Measurements from ENCODE around the gene DNAH2.

DNAH2 gene

GRCh38 chr17:7852919-7853690, 135.6 kb downstream of the DNAH2 start:
- H3K4me1 ChIP-seq (ENCODE audit: insufficient read depth, low read length, severe bottlenecking): peaks cover 43% of the 10 kb centered on the region
- H3K27me3 ChIP-seq (ENCODE audit: insufficient read depth, low read length): no peaks in the 10 kb centered on the region
- no peaks in the 10 kb centered on the region for H3K9me2 ChIP-seq (ENCODE audit: low read depth, low read length)
- no peak overlapping the region for H3K4me2 ChIP-seq (ENCODE audit: low read length)
- H4K20me1 ChIP-seq (ENCODE audit: insufficient read depth, low read length): no peaks in the 10 kb centered on the region
- H3K79me2 ChIP-seq (ENCODE audit: insufficient read depth, low read length): no peaks in the 10 kb centered on the region
- no peak overlapping the region for H3K27ac ChIP-seq (ENCODE audit: low read depth, low read length, poor library complexity, severe bottlenecking)
- peaks cover 54% of the 10 kb centered on the region for H3K36me3 ChIP-seq (ENCODE audit: insufficient read depth, low read length)
- no peak for TF ChIP-seq EZH2 (IDR thresholded peaks at IDR 0.05; ENCODE audit: borderline replicate concordance, low read length)
- TF ChIP-seq, protein P1, sequence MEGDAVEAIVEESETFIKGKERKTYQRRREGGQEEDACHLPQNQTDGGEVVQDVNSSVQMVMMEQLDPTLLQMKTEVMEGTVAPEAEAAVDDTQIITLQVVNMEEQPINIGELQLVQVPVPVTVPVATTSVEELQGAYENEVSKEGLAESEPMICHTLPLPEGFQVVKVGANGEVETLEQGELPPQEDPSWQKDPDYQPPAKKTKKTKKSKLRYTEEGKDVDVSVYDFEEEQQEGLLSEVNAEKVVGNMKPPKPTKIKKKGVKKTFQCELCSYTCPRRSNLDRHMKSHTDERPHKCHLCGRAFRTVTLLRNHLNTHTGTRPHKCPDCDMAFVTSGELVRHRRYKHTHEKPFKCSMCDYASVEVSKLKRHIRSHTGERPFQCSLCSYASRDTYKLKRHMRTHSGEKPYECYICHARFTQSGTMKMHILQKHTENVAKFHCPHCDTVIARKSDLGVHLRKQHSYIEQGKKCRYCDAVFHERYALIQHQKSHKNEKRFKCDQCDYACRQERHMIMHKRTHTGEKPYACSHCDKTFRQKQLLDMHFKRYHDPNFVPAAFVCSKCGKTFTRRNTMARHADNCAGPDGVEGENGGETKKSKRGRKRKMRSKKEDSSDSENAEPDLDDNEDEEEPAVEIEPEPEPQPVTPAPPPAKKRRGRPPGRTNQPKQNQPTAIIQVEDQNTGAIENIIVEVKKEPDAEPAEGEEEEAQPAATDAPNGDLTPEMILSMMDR (IDR thresholded peaks at IDR 0.05; ENCODE audit: low read length): no peak
- no peak overlapping the region for H3K9ac ChIP-seq (ENCODE audit: low read length)
- no peak overlapping the region for H3K4me3 ChIP-seq (ENCODE audit: low read depth, low read length, poor library complexity, severe bottlenecking)
- no peak overlapping the region for H2AFZ ChIP-seq (ENCODE audit: low read length)
- H3K9me3 ChIP-seq (ENCODE audit: low read length): no peaks in the 10 kb centered on the region
- H3F3A ChIP-seq (ENCODE audit: insufficient read depth, low read length): peaks cover 6% of the 10 kb centered on the region

DNA sequence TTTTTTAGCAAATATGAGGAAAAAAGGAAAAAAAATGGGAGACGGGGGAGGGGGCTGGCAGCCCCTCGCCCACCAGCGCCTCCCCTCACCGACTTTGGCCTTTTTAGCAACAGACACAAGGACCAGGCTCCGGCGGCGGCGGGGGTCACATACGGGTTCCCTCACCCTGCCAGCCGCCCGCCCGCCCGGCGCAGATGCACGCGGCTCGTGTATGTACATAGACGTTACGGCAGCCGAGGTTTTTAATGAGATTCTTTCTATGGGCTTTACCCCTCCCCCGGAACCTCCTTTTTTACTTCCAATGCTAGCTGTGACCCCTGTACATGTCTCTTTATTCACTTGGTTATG, 136.1 kb downstream of the DNAH2 start:
- Histone ChIP-seq H3F3A (ENCODE audit: insufficient read depth, low read length) (peaks cover 6% of the 10 kb centered on the region), H3K27me3 (ENCODE audit: insufficient read depth, low read length) (no peaks in the 10 kb centered on the region), H3K4me2 (ENCODE audit: low read length) (no peak overlapping the region)

DNA sequence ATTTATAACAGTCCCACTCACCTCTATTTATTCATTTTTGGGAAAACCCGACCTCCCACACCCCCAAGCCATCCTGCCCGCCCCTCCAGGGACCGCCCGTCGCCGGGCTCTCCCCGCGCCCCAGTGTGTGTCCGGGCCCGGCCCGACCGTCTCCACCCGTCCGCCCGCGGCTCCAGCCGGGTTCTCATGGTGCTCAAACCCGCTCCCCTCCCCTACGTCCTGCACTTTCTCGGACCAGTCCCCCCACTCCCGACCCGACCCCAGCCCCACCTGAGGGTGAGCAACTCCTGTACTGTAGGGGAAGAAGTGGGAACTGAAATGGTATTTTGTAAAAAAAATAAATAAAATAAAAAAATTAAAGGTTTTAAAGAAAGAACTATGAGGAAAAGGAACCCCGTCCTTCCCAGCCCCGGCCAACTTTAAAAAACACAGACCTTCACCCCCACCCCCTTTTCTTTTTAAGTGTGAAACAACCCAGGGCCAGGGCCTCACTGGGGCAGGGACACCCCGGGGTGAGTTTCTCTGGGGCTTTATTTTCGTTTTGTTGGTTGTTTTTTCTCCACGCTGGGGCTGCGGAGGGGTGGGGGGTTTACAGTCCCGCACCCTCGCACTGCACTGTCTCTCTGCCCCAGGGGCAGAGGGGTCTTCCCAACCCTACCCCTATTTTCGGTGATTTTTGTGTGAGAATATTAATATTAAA, 136.7 kb downstream of the DNAH2 start:
- H3K27ac ChIP-seq (ENCODE audit: low read depth, low read length, poor library complexity, severe bottlenecking): no peak overlapping the region
- no peaks in the 10 kb centered on the region for H3K9me3 ChIP-seq (ENCODE audit: low read length)
- no peaks in the 10 kb centered on the region for H3K27me3 ChIP-seq (ENCODE audit: insufficient read depth, low read length)
- peaks cover 50% of the 10 kb centered on the region for H3K4me1 ChIP-seq (ENCODE audit: insufficient read depth, low read length, severe bottlenecking)
- H3K4me2 ChIP-seq (ENCODE audit: low read length): no peak overlapping the region
- H3K4me3 ChIP-seq (ENCODE audit: low read depth, low read length, poor library complexity, severe bottlenecking): no peak overlapping the region
- peaks cover 6% of the 10 kb centered on the region for H3F3A ChIP-seq (ENCODE audit: insufficient read depth, low read length)
- no peak overlapping the region for H2AFZ ChIP-seq (ENCODE audit: low read length)
- no peak for TF ChIP-seq EZH2 (IDR thresholded peaks at IDR 0.05; ENCODE audit: borderline replicate concordance, low read length)
- TF ChIP-seq, protein P1 (IDR thresholded peaks at IDR 0.05; ENCODE audit: low read length): no peak
- no peaks in the 10 kb centered on the region for H4K20me1 ChIP-seq (ENCODE audit: insufficient read depth, low read length)
- H3K9ac ChIP-seq (ENCODE audit: low read length): no peak overlapping the region
- H3K79me2 ChIP-seq (ENCODE audit: insufficient read depth, low read length): no peaks in the 10 kb centered on the region
- H3K9me2 ChIP-seq (ENCODE audit: low read depth, low read length): no peaks in the 10 kb centered on the region
- peaks cover 45% of the 10 kb centered on the region for H3K36me3 ChIP-seq (ENCODE audit: insufficient read depth, low read length)

More for the DNA sequence above, 136.1 kb downstream of the DNAH2 start:
- H3K36me3 ChIP-seq (ENCODE audit: insufficient read depth, low read length): peaks cover 51% of the 10 kb centered on the region
- H3K27ac ChIP-seq (ENCODE audit: low read depth, low read length, poor library complexity, severe bottlenecking): no peak overlapping the region
- TF ChIP-seq EZH2 (IDR thresholded peaks at IDR 0.05; ENCODE audit: borderline replicate concordance, low read length): no peak
- TF ChIP-seq, protein P1 (IDR thresholded peaks at IDR 0.05; ENCODE audit: low read length): no peak
- H2AFZ ChIP-seq (ENCODE audit: low read length): no peak overlapping the region
- H4K20me1 ChIP-seq (ENCODE audit: insufficient read depth, low read length): no peaks in the 10 kb centered on the region
- no peak overlapping the region for H3K4me3 ChIP-seq (ENCODE audit: low read depth, low read length, poor library complexity, severe bottlenecking)
- H3K9me3 ChIP-seq (ENCODE audit: low read length): no peaks in the 10 kb centered on the region
- no peaks in the 10 kb centered on the region for H3K9me2 ChIP-seq (ENCODE audit: low read depth, low read length)
- no peaks in the 10 kb centered on the region for H3K79me2 ChIP-seq (ENCODE audit: insufficient read depth, low read length)
- peaks cover 45% of the 10 kb centered on the region for H3K4me1 ChIP-seq (ENCODE audit: insufficient read depth, low read length, severe bottlenecking)
- H3K9ac ChIP-seq (ENCODE audit: low read length): no peak overlapping the region
